ENCODE data around the gene JDP2. TPM values are rescaled to one million over a fixed set of nuclear protein-coding genes. Genes with fewer than 3 reads are reported as not detected.

Gene JDP2
- total RNA-seq, 2 donors from 2014 or later = 0.86 to 1.4 TPM

DNA sequence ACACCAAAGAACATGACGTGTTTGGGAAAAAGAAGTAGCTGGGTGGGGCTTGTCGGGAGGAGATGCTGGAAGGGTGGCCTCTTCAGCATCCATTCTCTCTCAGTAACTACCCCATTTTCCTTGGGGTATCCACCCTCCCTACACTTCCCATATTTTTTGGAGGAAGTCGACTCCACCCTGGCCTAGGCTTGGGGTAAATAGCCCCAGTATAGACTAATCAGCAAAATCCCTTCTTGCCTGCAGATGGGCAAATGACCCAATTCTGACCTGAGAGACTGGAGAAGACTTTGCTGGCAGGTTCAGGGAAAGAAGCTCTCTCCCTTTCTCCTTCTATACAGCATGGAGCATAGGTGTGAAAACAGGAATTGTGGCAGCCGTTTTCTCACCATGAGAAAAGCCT, 28.5 kb upstream of the JDP2 start:
- DNase-seq = no peak
- H3K9me3 ChIP-seq (ENCODE audit: control insufficient read depth, low read length, poor library complexity, severe bottlenecking) = no peaks in the 10 kb centered on the region
- ATAC-seq = no peak
- Mint-ChIP-seq H3K27ac (no peak overlapping the region), H3K4me3 (no peak overlapping the region), H3K27me3 (peaks cover 28% of the 10 kb centered on the region), H3K4me1 (peaks cover 17% of the 10 kb centered on the region), H3K36me3 (ENCODE audit: low read depth) (no peaks in the 10 kb centered on the region)

DNA sequence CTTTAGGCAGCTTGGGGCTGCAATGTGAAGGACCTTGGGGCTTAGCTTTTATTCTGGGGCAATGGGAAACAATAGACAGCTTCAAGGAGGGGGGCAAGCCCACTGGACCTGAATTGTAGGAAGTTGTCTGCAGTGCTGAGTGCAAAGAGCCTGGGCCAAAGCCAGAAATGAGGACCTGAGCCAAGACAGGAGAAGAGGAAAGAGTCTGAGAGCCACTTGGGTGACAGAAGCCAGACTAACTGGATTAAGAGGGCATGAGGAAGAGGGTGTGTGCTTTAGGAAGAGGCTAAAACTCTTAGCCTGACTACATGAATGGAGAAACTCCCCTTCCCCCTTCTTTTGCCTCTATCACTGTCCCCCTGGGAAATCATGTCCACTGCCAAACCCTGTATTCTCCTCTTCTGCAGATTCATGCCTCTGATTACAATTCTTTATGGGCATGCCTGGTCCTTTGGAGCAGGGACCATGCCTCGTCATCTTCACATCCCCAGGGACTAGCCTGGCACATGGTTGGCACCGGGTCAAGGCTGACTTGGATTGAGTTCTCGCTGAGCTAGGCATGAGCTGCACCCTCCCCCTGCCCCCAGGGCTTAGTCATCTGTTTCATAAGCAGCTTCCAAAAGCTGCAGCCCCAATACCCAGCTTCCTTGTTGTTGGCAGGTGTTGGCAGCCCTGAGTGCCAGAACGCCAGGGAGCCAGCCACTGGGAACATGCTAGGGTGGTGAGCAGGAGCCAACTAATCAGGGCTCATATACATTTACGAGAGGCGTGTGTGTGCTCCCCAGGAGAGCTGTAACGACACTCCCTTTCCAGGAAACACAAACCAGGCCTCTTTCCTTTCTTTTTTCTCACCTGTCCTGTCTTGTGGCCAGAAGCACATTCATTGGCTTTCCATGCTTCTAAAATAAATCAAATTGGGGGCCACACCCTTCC, 27.7 kb upstream of the JDP2 start:
- no peak for DNase-seq
- peaks cover 24% of the 10 kb centered on the region for H3K27me3 Mint-ChIP-seq
- no peak for ATAC-seq
- H3K9me3 ChIP-seq (ENCODE audit: control insufficient read depth, low read length, poor library complexity, severe bottlenecking) = no peaks in the 10 kb centered on the region
- H3K27ac Mint-ChIP-seq = no peak overlapping the region
- H3K36me3 Mint-ChIP-seq (ENCODE audit: low read depth) = no peaks in the 10 kb centered on the region
- H3K4me3 Mint-ChIP-seq = peak overlapping the region; percentile 31
- peaks cover 17% of the 10 kb centered on the region for H3K4me1 Mint-ChIP-seq

DNA sequence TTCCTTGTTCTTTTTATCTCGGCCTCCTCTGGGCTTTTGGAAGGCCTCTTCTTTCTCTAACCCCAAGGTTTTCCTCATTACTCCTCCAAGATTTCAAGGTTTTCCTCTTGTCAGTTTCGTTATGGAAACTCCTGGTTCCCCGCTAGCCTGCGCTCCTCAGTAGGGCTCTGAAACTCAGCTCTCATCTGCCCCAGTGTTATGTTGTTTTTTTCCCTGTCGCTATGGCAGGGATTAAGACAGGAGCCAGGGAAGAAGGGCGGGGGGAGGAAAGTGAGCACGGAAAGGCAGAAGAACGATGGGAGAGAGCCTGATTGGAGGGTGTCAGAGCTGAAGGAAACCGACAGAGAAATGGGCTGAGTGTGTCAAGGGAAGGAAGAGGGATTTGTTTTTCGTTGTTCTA, 26.5 kb upstream of the JDP2 start:
- Mint-ChIP-seq H3K36me3 (ENCODE audit: low read depth) (no peaks in the 10 kb centered on the region), H3K4me3 (no peak overlapping the region), H3K27me3 (peaks cover 11% of the 10 kb centered on the region), H3K4me1 (peaks cover 12% of the 10 kb centered on the region), H3K27ac (no peak overlapping the region)
- DNase-seq = no peak
- no peaks in the 10 kb centered on the region for H3K9me3 ChIP-seq (ENCODE audit: control insufficient read depth, low read length, poor library complexity, severe bottlenecking)
- no peak for ATAC-seq

DNA sequence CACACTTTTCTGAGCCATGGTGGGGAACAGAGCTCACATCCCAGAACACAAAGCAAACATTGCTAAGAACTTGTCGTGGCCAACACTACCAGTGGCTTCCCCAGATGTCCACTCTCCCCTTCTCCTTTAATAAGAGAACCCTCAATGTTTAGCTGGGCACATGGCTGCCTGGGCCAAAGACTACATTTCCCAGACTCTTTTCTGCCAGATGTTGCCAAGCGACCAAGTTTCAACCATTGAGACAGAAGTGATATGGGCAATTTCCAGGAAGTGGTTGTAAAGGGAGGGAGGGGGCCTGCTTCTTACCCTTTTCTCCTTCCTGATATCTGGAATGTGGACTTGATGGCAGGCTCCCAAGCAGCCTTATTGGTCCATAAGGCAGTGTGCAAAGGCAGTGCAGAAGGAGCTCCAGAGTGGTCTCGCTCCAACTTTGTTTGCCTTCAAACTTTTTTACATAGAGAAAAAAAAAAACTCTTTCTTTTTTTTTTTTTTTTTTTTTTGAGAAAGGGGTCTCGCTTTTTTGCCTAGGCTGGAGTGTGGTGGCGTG, 24.9 kb upstream of the JDP2 start:
- H3K9me3 ChIP-seq (ENCODE audit: control insufficient read depth, low read length, poor library complexity, severe bottlenecking) = no peaks in the 10 kb centered on the region
- Mint-ChIP-seq H3K27ac (no peak overlapping the region), H3K36me3 (ENCODE audit: low read depth) (no peaks in the 10 kb centered on the region), H3K27me3 (peaks cover 5% of the 10 kb centered on the region), H3K4me3 (no peak overlapping the region), H3K4me1 (peaks cover 13% of the 10 kb centered on the region)
- no peak for DNase-seq
- ATAC-seq = no peak

DNA sequence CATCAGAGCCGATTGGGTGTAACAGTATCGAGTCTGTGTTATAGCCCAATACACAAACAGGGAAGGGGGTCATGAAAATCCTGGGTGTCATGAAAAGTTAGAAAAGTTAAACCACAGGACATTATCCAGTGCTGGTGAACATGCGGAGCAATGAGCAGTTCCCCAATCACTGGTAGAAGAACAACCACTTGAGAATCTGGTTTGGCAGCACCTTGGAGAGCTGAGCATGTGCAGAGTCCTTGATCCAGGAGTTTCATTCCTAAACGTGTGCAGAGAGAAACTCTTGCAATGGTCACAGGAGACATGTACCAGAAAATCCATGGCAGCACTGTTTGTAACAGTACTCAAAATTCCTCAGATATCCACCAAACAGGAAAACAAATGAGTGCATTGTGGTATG, 23.0 kb upstream of the JDP2 start:
- Mint-ChIP-seq H3K36me3 (ENCODE audit: low read depth) (peaks cover 2% of the 10 kb centered on the region), H3K27ac (no peak overlapping the region), H3K27me3 (peaks cover 5% of the 10 kb centered on the region), H3K4me3 (no peak overlapping the region), H3K4me1 (peaks cover 12% of the 10 kb centered on the region)
- DNase-seq (no peak), ATAC-seq (no peak)
- H3K9me3 ChIP-seq (ENCODE audit: control insufficient read depth, low read length, poor library complexity, severe bottlenecking) = no peaks in the 10 kb centered on the region

DNA sequence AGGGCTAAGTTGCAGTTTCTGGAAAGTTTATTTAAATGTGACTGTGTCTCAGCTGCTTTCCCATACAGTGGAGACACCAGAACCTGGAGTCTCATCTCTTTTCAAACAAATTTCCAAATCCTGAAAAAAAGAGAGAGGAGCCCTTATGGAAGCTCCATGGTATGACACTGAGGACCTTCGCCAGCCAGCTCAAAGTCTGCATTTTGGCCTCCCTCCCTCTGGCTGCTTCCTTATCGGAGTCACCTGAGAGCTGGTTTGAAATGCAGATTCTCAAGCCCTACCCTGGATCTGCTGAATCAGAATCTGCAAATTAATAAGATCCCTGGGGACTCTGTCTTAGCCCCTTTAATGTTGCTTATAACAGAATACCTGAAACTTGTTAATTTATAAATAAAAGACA, 21.7 kb upstream of the JDP2 start:
- Mint-ChIP-seq H3K4me3 (no peak overlapping the region), H3K36me3 (ENCODE audit: low read depth) (peaks cover 2% of the 10 kb centered on the region)
- no peaks in the 10 kb centered on the region for H3K9me3 ChIP-seq (ENCODE audit: control insufficient read depth, low read length, poor library complexity, severe bottlenecking)

DNA sequence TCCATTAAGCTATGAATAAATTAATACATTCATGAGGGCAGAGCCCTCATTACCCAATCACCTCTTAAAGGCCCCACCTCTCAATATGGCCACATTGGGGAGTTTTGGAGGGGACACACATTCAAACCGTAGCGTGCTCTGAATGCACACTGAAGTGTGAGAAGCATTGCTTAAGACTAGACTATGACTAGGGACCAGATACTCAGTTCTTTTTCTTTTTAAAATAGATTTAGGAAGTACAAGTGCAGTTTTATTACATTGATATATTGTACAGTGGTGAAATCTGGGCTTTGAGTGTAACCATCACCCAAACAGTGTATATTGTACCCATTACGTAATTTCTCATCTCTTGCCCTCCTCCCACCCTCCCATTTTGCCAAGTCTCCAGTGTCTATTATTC, 21.0 kb upstream of the JDP2 start:
- no peaks in the 10 kb centered on the region for H3K9me3 ChIP-seq (ENCODE audit: control insufficient read depth, low read length, poor library complexity, severe bottlenecking)
- ATAC-seq (no peak), DNase-seq (no peak)
- no peak overlapping the region for H3K27ac Mint-ChIP-seq
- peaks cover 3% of the 10 kb centered on the region for H3K4me1 Mint-ChIP-seq
- H3K36me3 Mint-ChIP-seq (ENCODE audit: low read depth) = peaks cover 2% of the 10 kb centered on the region
- H3K27me3 Mint-ChIP-seq = no peaks in the 10 kb centered on the region
- H3K4me3 Mint-ChIP-seq = no peak overlapping the region

More for the DNA sequence above, 21.7 kb upstream of the JDP2 start:
- ATAC-seq = no peak
- Mint-ChIP-seq H3K27me3 (peaks cover 5% of the 10 kb centered on the region), H3K27ac (no peak overlapping the region), H3K4me1 (peaks cover 6% of the 10 kb centered on the region)
- DNase-seq = no peak

DNA sequence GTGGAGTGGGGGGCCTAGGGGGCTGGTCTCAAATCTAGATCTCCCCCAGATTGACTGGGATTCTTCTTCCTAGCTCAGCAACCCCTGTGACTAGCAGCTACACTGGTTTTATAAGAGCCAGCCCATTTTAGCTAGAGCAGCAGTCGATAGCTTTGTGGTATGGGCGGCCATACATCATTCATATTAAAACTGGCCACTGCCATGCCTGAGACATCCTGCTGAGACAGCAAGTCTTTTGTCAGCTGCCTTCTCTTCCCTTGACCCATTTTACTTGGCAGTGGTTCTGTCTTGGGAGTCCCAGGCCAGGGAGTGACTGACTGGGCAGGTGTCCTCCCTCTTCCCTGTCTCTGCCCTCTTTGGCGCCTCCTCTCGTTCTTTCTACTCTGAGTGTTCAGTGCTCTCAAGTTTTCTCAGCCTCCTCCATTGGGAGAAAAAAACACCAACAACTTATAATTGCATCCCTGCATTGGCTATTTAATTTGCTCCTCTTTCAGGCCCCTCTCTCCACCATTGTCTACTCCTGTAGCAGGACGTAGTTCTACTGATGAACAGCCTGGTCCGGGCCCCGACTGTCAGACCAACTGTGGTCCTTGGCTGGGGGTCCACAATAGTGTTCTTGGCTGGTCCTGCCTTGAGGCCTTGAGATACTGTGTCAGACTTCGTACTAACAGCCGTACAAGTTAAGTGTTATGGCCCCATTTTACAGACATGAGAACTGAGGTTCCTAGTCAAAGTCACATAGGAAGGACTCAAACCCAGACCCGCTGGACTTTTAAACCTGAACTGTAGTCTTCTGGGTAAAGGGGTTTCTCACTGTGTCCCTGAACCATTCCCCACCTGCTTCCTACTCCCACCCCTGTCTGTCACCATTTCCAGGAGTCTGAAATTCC, 18.3 kb upstream of the JDP2 start:
- Mint-ChIP-seq H3K27ac (no peak overlapping the region), H3K27me3 (peaks cover 5% of the 10 kb centered on the region), H3K4me3 (no peak overlapping the region), H3K36me3 (ENCODE audit: low read depth) (peaks cover 2% of the 10 kb centered on the region), H3K4me1 (peaks cover 3% of the 10 kb centered on the region)
- H3K9me3 ChIP-seq (ENCODE audit: control insufficient read depth, low read length, poor library complexity, severe bottlenecking) = no peaks in the 10 kb centered on the region
- ATAC-seq (no peak), DNase-seq (no peak)

DNA sequence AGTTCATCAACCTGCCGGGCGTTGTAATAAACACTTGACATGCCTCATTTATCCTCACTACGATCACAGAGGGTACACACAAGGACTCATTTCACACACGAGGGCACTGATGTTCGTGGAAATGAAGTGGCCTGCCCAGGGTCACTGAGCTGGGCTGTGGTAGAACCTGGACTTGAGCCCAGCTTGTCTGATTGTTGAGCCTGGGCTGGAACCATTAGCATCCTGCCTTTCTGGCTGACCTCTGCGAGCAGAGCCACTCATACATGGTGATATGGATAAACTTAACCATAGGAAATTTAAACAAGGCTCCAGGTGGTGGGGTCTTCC, 16.6 kb upstream of the JDP2 start:
- H3K27ac Mint-ChIP-seq = no peak overlapping the region
- H3K36me3 Mint-ChIP-seq (ENCODE audit: low read depth) = peaks cover 2% of the 10 kb centered on the region
- H3K4me3 Mint-ChIP-seq = no peak overlapping the region
- ATAC-seq (no peak), DNase-seq (no peak)
- H3K9me3 ChIP-seq (ENCODE audit: control insufficient read depth, low read length, poor library complexity, severe bottlenecking) = no peaks in the 10 kb centered on the region
- peaks cover 3% of the 10 kb centered on the region for H3K4me1 Mint-ChIP-seq
- H3K27me3 Mint-ChIP-seq = peaks cover 5% of the 10 kb centered on the region

DNA sequence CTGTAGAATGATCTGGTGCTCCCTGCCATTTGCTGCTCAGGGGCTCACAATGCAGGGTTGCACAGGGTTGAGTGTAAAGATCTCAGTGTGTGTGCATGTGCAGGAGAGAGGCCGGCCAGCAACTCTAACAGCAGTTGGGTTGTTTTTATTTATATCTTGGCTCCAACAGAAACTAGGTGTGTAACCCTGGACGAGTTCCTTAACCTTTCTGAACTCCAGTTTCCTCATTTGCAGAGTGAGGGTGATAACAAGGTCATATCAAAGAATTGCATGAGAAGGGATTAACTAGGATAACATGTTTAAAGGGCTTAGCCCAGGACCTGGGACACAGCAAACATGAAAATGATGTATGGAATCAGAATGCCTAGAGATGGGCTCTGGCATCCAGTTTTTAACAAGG, 14.8 kb upstream of the JDP2 start:
- DNase-seq (no peak), ATAC-seq (no peak)
- H3K9me3 ChIP-seq (ENCODE audit: control insufficient read depth, low read length, poor library complexity, severe bottlenecking) = no peaks in the 10 kb centered on the region
- H3K4me3 Mint-ChIP-seq = no peak overlapping the region
- peaks cover 5% of the 10 kb centered on the region for H3K27me3 Mint-ChIP-seq
- H3K36me3 Mint-ChIP-seq (ENCODE audit: low read depth) = peaks cover 2% of the 10 kb centered on the region
- H3K4me1 Mint-ChIP-seq = peaks cover under 1% of the 10 kb centered on the region
- H3K27ac Mint-ChIP-seq = no peak overlapping the region

DNA sequence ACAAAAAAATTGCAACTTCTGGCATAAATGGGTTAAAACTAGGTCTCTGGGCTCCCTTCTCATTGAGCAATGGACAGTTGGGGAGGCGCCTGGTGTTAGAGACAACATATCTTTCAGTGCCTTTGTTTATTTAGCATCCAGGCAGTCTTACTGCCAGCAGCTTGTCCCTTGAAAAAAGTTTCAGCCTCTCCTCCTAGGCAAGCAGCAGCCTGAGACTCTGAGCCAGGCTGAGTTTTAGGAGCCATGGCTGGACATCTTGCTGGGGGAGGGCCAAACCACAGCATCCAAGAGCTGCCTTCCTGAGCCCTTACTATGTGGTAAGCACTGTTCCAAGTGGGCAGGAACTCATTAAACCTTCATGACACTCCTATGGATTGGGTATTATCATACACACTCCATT, 10.1 kb upstream of the JDP2 start:
- H3K27me3 Mint-ChIP-seq = peaks cover 5% of the 10 kb centered on the region
- H3K9me3 ChIP-seq (ENCODE audit: control insufficient read depth, low read length, poor library complexity, severe bottlenecking) = no peaks in the 10 kb centered on the region
- no peak for DNase-seq
- ATAC-seq = no peak
- H3K4me1 Mint-ChIP-seq = peaks cover 9% of the 10 kb centered on the region
- no peak overlapping the region for H3K27ac Mint-ChIP-seq
- H3K36me3 Mint-ChIP-seq (ENCODE audit: low read depth) = no peaks in the 10 kb centered on the region
- H3K4me3 Mint-ChIP-seq = no peak overlapping the region

DNA sequence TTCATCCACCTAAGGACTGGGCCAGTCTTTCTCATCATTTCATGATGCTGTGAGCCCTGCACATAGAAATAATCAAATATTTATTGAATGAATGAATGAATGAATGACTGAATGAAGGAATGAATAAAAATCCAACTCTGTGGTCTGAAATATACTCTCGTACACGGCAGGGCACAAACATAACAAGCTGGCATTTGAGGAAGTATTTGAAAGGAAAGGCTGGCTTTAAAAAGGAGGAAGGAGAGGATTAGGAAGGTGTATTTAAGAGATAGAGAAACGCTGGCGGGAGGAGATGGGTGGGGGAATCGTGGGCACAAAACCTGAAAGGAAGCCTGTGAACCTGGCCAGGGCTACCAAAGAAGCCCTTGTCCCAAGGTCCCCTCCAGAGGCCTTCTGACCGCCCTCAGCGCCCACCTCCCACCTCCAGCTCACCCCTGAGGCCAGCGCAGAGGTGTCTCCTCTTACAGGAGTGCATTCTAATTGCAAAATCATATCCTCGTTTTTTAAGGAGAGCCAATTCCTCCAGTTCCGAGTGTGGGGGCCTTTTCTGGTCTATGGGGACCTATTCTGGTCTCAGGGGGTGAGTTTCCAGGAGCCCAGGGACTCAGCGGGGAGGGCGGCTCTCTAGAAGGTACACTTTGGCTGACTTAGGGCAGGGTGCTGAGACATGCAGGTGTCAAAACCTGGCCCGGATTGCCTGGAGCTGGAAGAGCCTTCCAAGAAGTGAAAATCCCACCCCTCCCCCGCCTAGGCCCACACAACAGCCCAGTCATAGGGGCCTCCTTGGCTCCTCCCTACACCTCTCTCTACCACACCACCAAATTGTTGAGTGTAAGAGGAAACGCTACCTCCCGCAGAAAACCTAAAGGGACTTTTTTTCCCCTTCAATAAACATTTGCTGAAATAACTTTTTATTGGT, 8.7 kb upstream of the JDP2 start:
- H3K4me3 Mint-ChIP-seq = no peak overlapping the region
- peaks cover 9% of the 10 kb centered on the region for H3K4me1 Mint-ChIP-seq
- no peaks in the 10 kb centered on the region for H3K36me3 Mint-ChIP-seq (ENCODE audit: low read depth)
- no peaks in the 10 kb centered on the region for H3K9me3 ChIP-seq (ENCODE audit: control insufficient read depth, low read length, poor library complexity, severe bottlenecking)
- ATAC-seq (peak; percentile 71), DNase-seq (no peak)
- peaks cover 2% of the 10 kb centered on the region for H3K27me3 Mint-ChIP-seq
- H3K27ac Mint-ChIP-seq = peak overlapping the region; percentile 37
